Coronary artery (tissue), 2 donors: Measurements from ENCODE around the gene DMWD.

Source experiments
- DNase-seq: peaks from one replicate; pipeline ENCODE4 v3.0.0-alpha.2; 2017; ENCODE audit warnings: low spot score
- H3K27ac ChIP-seq, 2 donors: fragments of 200-600 bp; sonication (generic); one replicate each; pipeline ENCODE4 v1.5.1; 2016 to 2019
- H3K4me3 ChIP-seq: fragments of 200-600 bp; sonication (generic); 2 replicates; pipeline ENCODE4 v1.5.1; 2016; ENCODE audit warnings: mild to moderate bottlenecking, moderate library complexity
- CTCF ChIP-seq: fragments of 200-600 bp; sonication (generic); IDR thresholded peaks from one replicate; pipeline ENCODE4 v1.5.1; 2019; ENCODE audit warnings: antibody characterized with exemption

DMWD gene

GRCh38 chr19:45780448-45781213 is 12.0 kb downstream of the DMWD start:
- Histone ChIP-seq H3K27ac (peak overlapping the region; percentile 92 to 97), H3K4me3 (peak overlapping the region; percentile 69)
- no peak for TF ChIP-seq CTCF
- no peak for DNase-seq

GRCh38 chr19:45780146-45780447 is 12.5 kb downstream of the DMWD start:
- peak overlapping the region; percentile 69 for H3K4me3 ChIP-seq
- peak overlapping the region; percentile 92 to 97 for H3K27ac ChIP-seq
- no peak for DNase-seq

GRCh38 chr19:45779231-45780145 is 13.2 kb downstream of the DMWD start:
- H3K4me3 ChIP-seq: peak overlapping the region; percentile 69
- no peak for TF ChIP-seq CTCF
- no peak for DNase-seq
- H3K27ac ChIP-seq: peak overlapping the region; percentile 92 to 97

More at GRCh38 chr19:45780146-45780447, 12.5 kb downstream of the DMWD start:
- no peak for TF ChIP-seq CTCF

GRCh38 chr19:45778010-45778661 is 14.5 kb downstream of the DMWD start:
- H3K27ac ChIP-seq: peak overlapping the region in 1 of 2 donors; percentile 40
- no peak overlapping the region for H3K4me3 ChIP-seq
- no peak for TF ChIP-seq CTCF
- DNase-seq: no peak

- H3K4me3 ChIP-seq: no peak overlapping the region
- peak overlapping the region in 1 of 2 donors; percentile 40 for H3K27ac ChIP-seq
- TF ChIP-seq CTCF: no peak
- no peak for DNase-seq
Measured at GRCh38 chr19:45777395-45777961, 15.2 kb downstream of the DMWD start.

GRCh38 chr19:45774765-45775164 is 17.9 kb downstream of the DMWD start:
- TF ChIP-seq CTCF: no peak
- no peak overlapping the region for H3K4me3 ChIP-seq
- H3K27ac ChIP-seq: no peak overlapping the region
- no peak for DNase-seq
